IMR-90 (cell line): ENCODE measurements around the gene YPEL4. TPM values are rescaled to one million over a fixed set of nuclear protein-coding genes. Genes with fewer than 3 reads are reported as not detected.

Source experiments
- ATAC-seq: fragments of 200-7000 bp; cut with Tn5 transposase; 2 replicates; pipeline ENCODE4 v1.9.1; 2020; ENCODE audit warnings: low read depth, mild to moderate bottlenecking, moderate library complexity
- BruUV-seq: library from RNA; stranded (reverse); fragments of 400-500 nt; replicated peaks from 2 replicates; lab custom pipeline; 2021; lab: Mats Ljungman, UMichigan
- CTCF ChIA-PET: fragments of 300-600 bp; formaldehyde crosslinking; extraction: SDS; loops from one replicate; lab custom pipeline; 2021; ENCODE audit warnings: antibody characterized with exemption; lab: Yijun Ruan, JAX
- POLR2A ChIA-PET: fragments of 300-600 bp; sonication (Branson Sonifier 250); formaldehyde crosslinking; loops from one replicate; lab custom pipeline; 2022; ENCODE audit warnings: antibody characterized with exemption; ENCODE audit not compliant: unreplicated experiment; lab: Charles Lee
- DNase-seq: peaks from one replicate; pipeline ENCODE4 v3.0.0; 2013
- H2AFZ ChIP-seq: replicated peaks from 2 replicates; pipeline ENCODE3; 2013; ENCODE audit warnings: low read length, mild to moderate bottlenecking; ENCODE audit not compliant: poor library complexity
- H2AK5ac ChIP-seq: 2 replicates; pipeline ENCODE4 v1.6.1; 2013; ENCODE audit warnings: low read depth, low read length, inconsistent platforms
- H2AK9ac ChIP-seq: replicated peaks from 2 replicates; pipeline ENCODE3; 2013; ENCODE audit warnings: mild to moderate bottlenecking, low read depth, low read length, moderate library complexity; ENCODE audit not compliant: poor library complexity
- H2BK120ac ChIP-seq: 2 replicates; pipeline ENCODE4 v1.6.1; 2013; ENCODE audit warnings: low read depth, low read length, inconsistent platforms
- H2BK15ac ChIP-seq: 3 replicates; pipeline ENCODE4 v1.6.1; 2013; ENCODE audit warnings: low read depth, low read length, inconsistent platforms
- H2BK20ac ChIP-seq: 2 replicates; pipeline ENCODE4 v1.6.1; 2013; ENCODE audit warnings: low read depth, mild to moderate bottlenecking, inconsistent platforms, low read length, moderate library complexity
- H2BK5ac ChIP-seq: 2 replicates; pipeline ENCODE4 v1.6.1; 2013; ENCODE audit warnings: mild to moderate bottlenecking, low read depth, low read length, inconsistent platforms; ENCODE audit not compliant: poor library complexity, severe bottlenecking
- H3K14ac ChIP-seq: replicated peaks from 2 replicates; pipeline ENCODE4 v1.6.1; 2013; ENCODE audit warnings: low read depth, low read length, inconsistent platforms
- H3K18ac ChIP-seq: 2 replicates; pipeline ENCODE4 v1.6.1; 2013; ENCODE audit warnings: low read depth, low read length, control low read depth
- H3K23ac ChIP-seq: 2 replicates; pipeline ENCODE4 v1.6.1; 2013; ENCODE audit warnings: low read depth, low read length, inconsistent platforms
- H3K27ac ChIP-seq: 2 replicates; pipeline ENCODE4 v1.5.1; 2013; ENCODE audit warnings: mild to moderate bottlenecking, control low read depth, low read length; ENCODE audit not compliant: insufficient read depth
- H3K27me3 ChIP-seq: 2 replicates; pipeline ENCODE4 v1.6.1; 2013; ENCODE audit warnings: low read length; ENCODE audit not compliant: control insufficient read depth, insufficient read depth
- H3K36me3 ChIP-seq: 2 replicates; pipeline ENCODE4 v1.6.1; 2013; ENCODE audit warnings: low read length, mixed read lengths; ENCODE audit not compliant: control insufficient read depth, insufficient read depth
- H3K4ac ChIP-seq: 2 replicates; pipeline ENCODE4 v1.6.1; 2013; ENCODE audit warnings: low read depth, low read length, inconsistent platforms
- H3K4me1 ChIP-seq: 2 replicates; pipeline ENCODE4 v1.6.1; 2013; ENCODE audit warnings: low read length, mixed read lengths; ENCODE audit not compliant: control insufficient read depth, insufficient read depth
- H3K4me2 ChIP-seq: 2 replicates; pipeline ENCODE4 v1.6.1; 2013; ENCODE audit warnings: low read depth, mild to moderate bottlenecking, control low read depth, low read length, moderate library complexity
- H3K4me3 ChIP-seq: 2 replicates; pipeline ENCODE4 v1.5.1; 2013; ENCODE audit warnings: low read depth, mild to moderate bottlenecking, control low read depth, low read length, moderate library complexity; ENCODE audit not compliant: insufficient read depth
- H3K56ac ChIP-seq: 2 replicates; pipeline ENCODE4 v1.6.1; 2013; ENCODE audit warnings: low read length, inconsistent platforms; ENCODE audit not compliant: insufficient read depth; ENCODE audit errors: extremely low read depth
- H3K79me1 ChIP-seq, 2 experiments: 2 replicates each; pipeline ENCODE4 v1.6.1; 2013; ENCODE audit warnings: low read length in 2 of 2, inconsistent platforms in 1 of 2, low read depth in 1 of 2
- H3K9ac ChIP-seq: 2 replicates; pipeline ENCODE4 v1.6.1; 2013; ENCODE audit warnings: low read depth, low read length, control low read depth
- H3K9me1 ChIP-seq: 2 replicates; pipeline ENCODE4 v1.6.1; 2013; ENCODE audit warnings: low read length, inconsistent platforms; ENCODE audit not compliant: insufficient read depth
- H3K9me3 ChIP-seq: 2 replicates; pipeline ENCODE4 v1.6.1; 2013; ENCODE audit warnings: low read length; ENCODE audit not compliant: control insufficient read depth, insufficient read depth
- H4K20me1 ChIP-seq: 2 replicates; pipeline ENCODE4 v1.6.1; 2013; ENCODE audit warnings: low read length, inconsistent platforms; ENCODE audit not compliant: insufficient read depth
- H4K5ac ChIP-seq: 2 replicates; pipeline ENCODE4 v1.6.1; 2013; ENCODE audit warnings: mild to moderate bottlenecking, low read depth, low read length, control low read depth
- H4K8ac ChIP-seq, 2 experiments: 2 replicates each; pipeline ENCODE4 v1.6.1; 2013; ENCODE audit warnings: low read depth in 2 of 2, low read length in 2 of 2, control low read depth in 1 of 2, inconsistent platforms in 1 of 2
- H4K91ac ChIP-seq: 2 replicates; pipeline ENCODE4 v1.6.1; 2013; ENCODE audit warnings: low read depth, low read length, inconsistent platforms; ENCODE audit not compliant: insufficient read depth
- RCOR1 ChIP-seq: IDR thresholded peaks from 2 replicates; pipeline ENCODE4 v1.6.1; 2012; ENCODE audit warnings: mild to moderate bottlenecking, low read length, improper control_type of control experiment; ENCODE audit not compliant: insufficient replicate concordance
- WGBS, 2 experiments: methylation state at CpG; one replicate each; pipeline versions ENCODE4 v1.1.5 to v1.1.7; 2013; ENCODE audit warnings: missing lambda C conversion rate in 2 of 2; ENCODE audit not compliant: insufficient read length in 1 of 2; ENCODE audit errors: extremely low coverage in 2 of 2; 5-methylcytosine and 5-hydroxymethylcytosine counted together
- dilution Hi-C: fragments of 300-500 bp; cut with HindIII; formaldehyde crosslinking; loops from one replicate; pipeline ENCODE4 v1.14.3; 2018; ENCODE audit warnings: low sequenced_read_pairs; ENCODE audit not compliant: unreplicated experiment
- in situ Hi-C: fragments of 300-500 bp; cut with MboI; formaldehyde crosslinking; loops from 3 replicates; pipeline ENCODE4 v1.14.3; 2019; ENCODE audit warnings: low sequenced_read_pairs, inconsistent platforms, mixed read lengths
- intact Hi-C: fragments of 100-400 bp; cut with micrococcal nuclease; formaldehyde crosslinking; loops from 2 replicates; pipeline ENCODE4 v1.10.0; 2022
- polyA plus RNA-seq, 3 experiments: library from polyadenylated mRNA; depleted of rRNA; stranded (reverse); fragments of >200 nt; gene quantifications; 2 replicates each; pipeline ENCODE4 v1.2.3, GENCODE V29; 2012; ENCODE audit warnings: low replicate concordance in 1 of 3
- total RNA-seq: library from RNA; depleted of rRNA; stranded (reverse); fragments of >200 nt; gene quantifications from 2 replicates; pipeline ENCODE4 v1.2.3, GENCODE V29; 2012
- TF ChIP-seq, protein P1 (sequence below): conservative IDR thresholded peaks from 2 replicates; pipeline ENCODE4 v1.5.1; 2012; ENCODE audit warnings: mild to moderate bottlenecking, low read depth, low read length, improper control_type of control experiment

YPEL4 gene
- total and polyA plus RNA-seq, 2 of the 4 experiments (the other 2 are of a cell fraction), result 0.18 to 0.79 TPM

DNA sequence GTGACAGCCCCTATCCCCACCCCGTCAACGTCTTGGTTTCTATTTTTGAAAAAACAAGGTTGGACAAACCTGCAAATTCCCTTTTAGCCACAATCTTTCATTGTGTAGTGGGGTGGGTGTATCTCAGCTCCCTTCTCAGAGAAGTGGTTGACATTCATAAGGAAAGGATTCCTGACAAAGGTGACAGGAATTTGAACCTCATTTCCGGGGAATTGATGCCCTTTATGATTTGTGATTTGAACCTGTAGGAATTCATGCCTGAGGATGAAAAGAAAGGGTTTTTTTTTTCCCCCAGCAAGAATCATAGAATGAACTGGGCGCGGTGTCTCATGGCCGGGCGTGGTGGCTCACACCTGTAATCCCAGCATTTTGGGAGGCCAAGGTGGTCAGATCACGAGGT lies 14.5 kb downstream of the YPEL4 start:
- WGBS, 2 experiments, result no CpG with 5 or more reads among the region's 8 CpGs
- Histone ChIP-seq H2BK20ac (no peak overlapping the region), H4K20me1 (peaks cover 13% of the 10 kb centered on the region), H3K36me3 (no peaks in the 10 kb centered on the region), H2BK5ac (no peak overlapping the region), H4K8ac (no peak overlapping the region), H2AK5ac (no peak overlapping the region), H3K4me1 (peaks cover 6% of the 10 kb centered on the region), H2BK15ac (no peak overlapping the region), H3K9ac (no peak overlapping the region), H2AFZ (no peak overlapping the region), H3K9me1 (peaks cover 9% of the 10 kb centered on the region), H3K27me3 (peaks cover 28% of the 10 kb centered on the region), H3K23ac (no peak overlapping the region), H2BK120ac (no peak overlapping the region), H3K4me3 (no peak overlapping the region), H3K4ac (no peak overlapping the region), H3K27ac (no peak overlapping the region), H3K18ac (no peak overlapping the region), H2AK9ac (no peak overlapping the region), H3K14ac (no peak overlapping the region), H3K79me1 (peaks cover 3 to 23% of the 10 kb centered on the region in 2 experiments; a peak in 3 of 4 replicates), H4K91ac (no peak overlapping the region), H3K56ac (no peak overlapping the region), H3K4me2 (no peak overlapping the region), H4K5ac (no peak overlapping the region), H3K9me3 (no peaks in the 10 kb centered on the region)
- no peak for ATAC-seq
- dilution Hi-C loops (no loop called here), in situ Hi-C loops (no loop called here), intact Hi-C loops (no loop called here)
- no TSS peak for BruUV-seq
- no peak for DNase-seq
- TF ChIP-seq, protein P1, sequence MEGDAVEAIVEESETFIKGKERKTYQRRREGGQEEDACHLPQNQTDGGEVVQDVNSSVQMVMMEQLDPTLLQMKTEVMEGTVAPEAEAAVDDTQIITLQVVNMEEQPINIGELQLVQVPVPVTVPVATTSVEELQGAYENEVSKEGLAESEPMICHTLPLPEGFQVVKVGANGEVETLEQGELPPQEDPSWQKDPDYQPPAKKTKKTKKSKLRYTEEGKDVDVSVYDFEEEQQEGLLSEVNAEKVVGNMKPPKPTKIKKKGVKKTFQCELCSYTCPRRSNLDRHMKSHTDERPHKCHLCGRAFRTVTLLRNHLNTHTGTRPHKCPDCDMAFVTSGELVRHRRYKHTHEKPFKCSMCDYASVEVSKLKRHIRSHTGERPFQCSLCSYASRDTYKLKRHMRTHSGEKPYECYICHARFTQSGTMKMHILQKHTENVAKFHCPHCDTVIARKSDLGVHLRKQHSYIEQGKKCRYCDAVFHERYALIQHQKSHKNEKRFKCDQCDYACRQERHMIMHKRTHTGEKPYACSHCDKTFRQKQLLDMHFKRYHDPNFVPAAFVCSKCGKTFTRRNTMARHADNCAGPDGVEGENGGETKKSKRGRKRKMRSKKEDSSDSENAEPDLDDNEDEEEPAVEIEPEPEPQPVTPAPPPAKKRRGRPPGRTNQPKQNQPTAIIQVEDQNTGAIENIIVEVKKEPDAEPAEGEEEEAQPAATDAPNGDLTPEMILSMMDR, result no peak
- no peak for TF ChIP-seq RCOR1
- ChIA-PET POLR2A (no interaction called here), CTCF (interaction anchor here (0.9 to 1.1 kb wide), 2 partner anchors 10 to 66 kb away, joined by 3 to 4 read pairs; no protein-coding TSS in a partner anchor)
